PC-9 (cell line): ENCODE results near the gene DZIP3.

Experiments used
- CTCF ChIP-seq: fragments of 200-600 bp; sonication (generic); conservative IDR thresholded peaks from 2 replicates; pipeline ENCODE4 v1.6.1; 2017; ENCODE audit warnings: mixed run types, antibody characterized with exemption, mild to moderate bottlenecking, moderate library complexity
- EZH2 ChIP-seq: fragments of 200-600 bp; sonication (generic); IDR thresholded peaks from 2 replicates; pipeline ENCODE4 v1.8.0; 2017; ENCODE audit warnings: antibody characterized with exemption, low read depth

GRCh38 chr3:108548304-108548703 lies 41.2 kb upstream of the DZIP3 start:
- no peak for TF ChIP-seq CTCF
- no peak for TF ChIP-seq EZH2
